ENCODE results near the gene NBEA.

DNA sequence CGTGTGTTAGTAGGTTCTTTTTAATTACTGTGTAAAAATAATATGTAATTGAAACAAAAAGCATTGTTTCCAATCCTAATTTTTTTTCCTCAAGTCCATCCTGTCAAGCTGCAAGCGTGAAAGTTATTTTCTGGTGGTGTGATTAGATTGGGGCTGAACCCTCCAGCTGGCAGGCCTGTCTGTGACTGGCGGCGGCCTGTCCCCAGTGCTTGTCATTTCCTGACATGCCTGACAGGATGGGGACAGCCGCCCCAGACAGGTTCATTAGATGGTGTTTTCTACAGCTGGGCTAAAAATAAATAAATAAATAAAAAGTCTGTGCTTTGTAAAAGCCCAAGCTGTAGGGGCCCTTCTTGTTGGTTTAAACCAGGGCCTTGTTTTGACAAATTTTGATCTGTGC lies 588.1 kb downstream of the NBEA start:
- TF ChIP-seq EZH2 (IDR thresholded peaks at IDR 0.05; ENCODE audit: borderline replicate concordance) (no peak), EZH2phosphoT487 (IDR thresholded peaks at IDR 0.05; ENCODE audit: low read depth, severe bottlenecking, unreplicated experiment) (no peak)
- TF ChIP-seq, protein P1, sequence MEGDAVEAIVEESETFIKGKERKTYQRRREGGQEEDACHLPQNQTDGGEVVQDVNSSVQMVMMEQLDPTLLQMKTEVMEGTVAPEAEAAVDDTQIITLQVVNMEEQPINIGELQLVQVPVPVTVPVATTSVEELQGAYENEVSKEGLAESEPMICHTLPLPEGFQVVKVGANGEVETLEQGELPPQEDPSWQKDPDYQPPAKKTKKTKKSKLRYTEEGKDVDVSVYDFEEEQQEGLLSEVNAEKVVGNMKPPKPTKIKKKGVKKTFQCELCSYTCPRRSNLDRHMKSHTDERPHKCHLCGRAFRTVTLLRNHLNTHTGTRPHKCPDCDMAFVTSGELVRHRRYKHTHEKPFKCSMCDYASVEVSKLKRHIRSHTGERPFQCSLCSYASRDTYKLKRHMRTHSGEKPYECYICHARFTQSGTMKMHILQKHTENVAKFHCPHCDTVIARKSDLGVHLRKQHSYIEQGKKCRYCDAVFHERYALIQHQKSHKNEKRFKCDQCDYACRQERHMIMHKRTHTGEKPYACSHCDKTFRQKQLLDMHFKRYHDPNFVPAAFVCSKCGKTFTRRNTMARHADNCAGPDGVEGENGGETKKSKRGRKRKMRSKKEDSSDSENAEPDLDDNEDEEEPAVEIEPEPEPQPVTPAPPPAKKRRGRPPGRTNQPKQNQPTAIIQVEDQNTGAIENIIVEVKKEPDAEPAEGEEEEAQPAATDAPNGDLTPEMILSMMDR (IDR thresholded peaks at IDR 0.05; ENCODE audit: poor library complexity) = no peak

Data from hepatocyte (in vitro differentiated cells).